Adrenal gland (tissue), 5 donors: ENCODE results near the gene HIRIP3.

Source experiments
- POLR2A ChIP-seq, 2 donors: fragments of 450-650 bp; IDR thresholded peaks; one replicate each; pipeline ENCODE4 v1.6.1; 2017; ENCODE audit warnings: antibody characterized with exemption in 2 of 2, mild to moderate bottlenecking in 2 of 2, moderate library complexity in 1 of 2
- TF ChIP-seq, protein P1 (sequence below), 6 experiments: fragments of 450-650 bp in 4 of 6; fragments of 200-600 bp in 2 of 6; sonication (generic) in 1 of 6; IDR thresholded peaks; 1 replicate in 5 of 6; 2 replicates in 1 of 6; pipeline versions ENCODE4 v1.5.1 to v1.8.0; 2016 to 2021; ENCODE audit warnings: antibody characterized with exemption in 6 of 6, mild to moderate bottlenecking in 2 of 6, moderate library complexity in 1 of 6
- donor health status: DM: no; HTN: no; CAD: no.

DNA sequence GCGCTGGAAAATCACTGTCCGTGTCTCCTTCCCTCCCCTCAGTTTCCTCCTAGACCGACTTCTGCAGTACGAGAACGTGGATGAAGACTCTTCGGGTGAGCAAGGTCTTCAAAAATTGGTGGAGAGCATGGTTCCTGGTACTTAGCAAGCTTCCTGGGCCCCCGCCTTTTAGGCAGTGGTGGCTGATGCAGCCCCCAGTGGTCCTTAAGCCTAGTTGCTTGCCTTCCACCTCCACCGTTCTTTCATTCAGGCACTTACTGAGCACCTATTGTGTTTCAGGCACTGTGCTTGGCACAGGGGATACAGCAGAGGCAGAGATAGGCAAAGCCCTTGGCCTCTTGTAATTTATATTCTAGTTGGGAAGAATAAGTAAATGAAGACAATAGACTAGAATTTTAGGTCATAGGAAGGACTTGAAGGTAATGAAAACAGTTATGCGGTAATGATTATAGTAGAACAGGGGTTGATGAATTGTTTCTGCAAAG is 1.4 kb upstream of the HIRIP3 start:
- TF ChIP-seq POLR2A (IDR thresholded peaks at IDR 0.05), result no peak
- TF ChIP-seq, protein P1, sequence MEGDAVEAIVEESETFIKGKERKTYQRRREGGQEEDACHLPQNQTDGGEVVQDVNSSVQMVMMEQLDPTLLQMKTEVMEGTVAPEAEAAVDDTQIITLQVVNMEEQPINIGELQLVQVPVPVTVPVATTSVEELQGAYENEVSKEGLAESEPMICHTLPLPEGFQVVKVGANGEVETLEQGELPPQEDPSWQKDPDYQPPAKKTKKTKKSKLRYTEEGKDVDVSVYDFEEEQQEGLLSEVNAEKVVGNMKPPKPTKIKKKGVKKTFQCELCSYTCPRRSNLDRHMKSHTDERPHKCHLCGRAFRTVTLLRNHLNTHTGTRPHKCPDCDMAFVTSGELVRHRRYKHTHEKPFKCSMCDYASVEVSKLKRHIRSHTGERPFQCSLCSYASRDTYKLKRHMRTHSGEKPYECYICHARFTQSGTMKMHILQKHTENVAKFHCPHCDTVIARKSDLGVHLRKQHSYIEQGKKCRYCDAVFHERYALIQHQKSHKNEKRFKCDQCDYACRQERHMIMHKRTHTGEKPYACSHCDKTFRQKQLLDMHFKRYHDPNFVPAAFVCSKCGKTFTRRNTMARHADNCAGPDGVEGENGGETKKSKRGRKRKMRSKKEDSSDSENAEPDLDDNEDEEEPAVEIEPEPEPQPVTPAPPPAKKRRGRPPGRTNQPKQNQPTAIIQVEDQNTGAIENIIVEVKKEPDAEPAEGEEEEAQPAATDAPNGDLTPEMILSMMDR (IDR thresholded peaks at IDR 0.05), result no peak
